Fibroblast of skin of left quadriceps (primary cell): ENCODE data around the gene PSMB2.

Source experiments
- DNase-seq, 2 experiments: peaks; one replicate each; pipeline ENCODE4 v3.0.0-alpha.2; 2013; ENCODE audit warnings: low read depth in 2 of 2

Gene PSMB2

DNA sequence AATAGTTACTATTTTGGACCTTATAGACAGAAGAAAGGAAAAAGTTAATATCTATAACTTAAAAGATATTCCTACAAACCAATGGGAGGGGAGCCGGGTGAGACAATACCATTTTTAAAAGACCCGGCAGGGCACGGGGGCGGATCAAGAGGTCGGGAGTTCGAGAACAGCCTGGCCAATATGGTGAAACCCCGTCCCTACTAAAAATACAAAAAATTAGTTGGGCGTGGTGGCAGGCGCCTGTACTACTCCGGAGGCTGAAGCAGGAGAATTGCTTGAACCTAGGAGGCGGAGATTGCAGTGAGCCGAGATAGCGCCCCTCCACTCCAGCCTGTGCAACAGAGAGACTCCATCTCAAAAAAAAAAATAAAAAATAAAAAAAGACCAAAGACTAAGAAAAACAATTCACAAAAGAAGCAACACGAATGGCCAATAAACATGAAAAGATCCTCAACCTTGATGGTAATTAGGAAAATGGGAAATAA lies 1.2 kb upstream of the PSMB2 start:
- DNase-seq, result no peak

DNA sequence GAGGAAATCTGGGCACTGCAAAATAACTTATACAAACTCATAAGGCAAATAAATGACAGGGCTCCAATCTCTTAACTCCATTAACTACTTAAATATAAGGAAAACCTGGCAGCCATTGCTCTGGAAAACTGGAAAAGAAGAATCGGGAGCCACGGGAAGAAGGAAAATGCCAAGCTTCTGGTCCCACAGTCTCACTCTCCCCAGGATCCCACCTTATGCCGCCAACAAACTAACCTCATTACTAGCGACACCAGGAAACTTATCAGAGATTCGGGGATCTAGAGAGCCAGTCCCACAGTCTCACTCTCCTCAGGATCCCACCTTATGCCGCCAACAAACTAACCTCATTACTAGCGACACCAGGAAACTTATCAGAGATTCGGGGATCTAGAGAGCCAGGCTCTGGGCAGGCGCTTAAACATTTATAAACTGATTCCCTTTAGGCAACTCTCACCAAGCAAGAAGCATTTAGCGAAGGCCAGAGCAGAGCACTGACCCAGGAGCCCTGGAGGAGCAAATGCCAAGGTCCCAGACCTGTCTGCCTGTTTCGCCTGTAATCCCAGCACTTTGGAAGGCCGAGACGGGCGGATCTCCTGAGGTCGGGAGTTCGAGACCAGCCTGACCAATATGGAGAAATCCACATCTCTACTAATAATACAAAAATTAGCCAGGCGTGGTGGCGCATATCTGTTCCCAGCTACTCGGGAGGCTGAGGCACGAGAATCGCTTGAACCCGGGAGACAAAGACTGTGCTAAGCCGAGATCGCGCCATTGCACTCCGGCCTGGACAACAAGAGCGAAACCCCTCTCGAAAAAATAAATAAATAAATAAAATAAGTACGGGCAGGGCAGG lies 720 bp downstream of the PSMB2 start:
- DNase-seq, result no peak

DNA sequence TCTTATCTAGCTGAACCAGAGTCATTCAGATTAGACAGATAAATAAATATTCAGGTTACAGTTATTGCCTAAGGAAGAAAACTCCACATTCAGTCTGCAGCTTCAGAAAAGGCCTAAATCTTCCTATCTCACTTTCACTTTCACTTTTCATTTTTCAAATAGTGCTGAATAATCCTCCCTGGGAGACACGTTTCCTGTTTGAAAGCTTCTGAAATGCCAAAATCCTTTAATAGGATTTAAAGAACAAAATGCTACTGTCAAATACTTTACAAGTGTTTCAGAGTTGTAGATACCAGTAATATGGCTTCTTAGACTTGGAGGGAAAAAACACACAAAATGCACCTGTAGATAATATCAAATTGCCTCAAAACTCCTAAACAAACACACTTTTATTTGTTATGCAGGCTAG lies 3.9 kb downstream of the PSMB2 start:
- no peak for DNase-seq

DNA sequence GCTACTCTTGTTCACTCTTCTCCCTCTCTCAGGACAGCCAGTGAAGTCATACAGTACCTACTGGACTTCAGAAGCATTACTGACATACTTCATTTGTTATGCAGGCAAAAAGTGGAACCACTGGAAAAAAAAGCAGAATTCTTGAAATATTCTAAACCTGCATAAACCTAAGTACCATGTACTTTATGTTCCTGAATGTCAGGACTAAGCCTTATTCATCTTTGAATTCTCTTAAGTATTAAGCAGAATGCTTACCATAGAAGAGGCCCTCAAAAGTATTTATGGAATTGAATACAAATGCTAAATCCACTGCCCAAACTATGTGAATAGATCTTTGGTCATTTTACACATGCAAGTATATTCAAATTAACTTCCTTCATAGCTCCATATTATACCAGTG lies 7.8 kb downstream of the PSMB2 start:
- no peak for DNase-seq

DNA sequence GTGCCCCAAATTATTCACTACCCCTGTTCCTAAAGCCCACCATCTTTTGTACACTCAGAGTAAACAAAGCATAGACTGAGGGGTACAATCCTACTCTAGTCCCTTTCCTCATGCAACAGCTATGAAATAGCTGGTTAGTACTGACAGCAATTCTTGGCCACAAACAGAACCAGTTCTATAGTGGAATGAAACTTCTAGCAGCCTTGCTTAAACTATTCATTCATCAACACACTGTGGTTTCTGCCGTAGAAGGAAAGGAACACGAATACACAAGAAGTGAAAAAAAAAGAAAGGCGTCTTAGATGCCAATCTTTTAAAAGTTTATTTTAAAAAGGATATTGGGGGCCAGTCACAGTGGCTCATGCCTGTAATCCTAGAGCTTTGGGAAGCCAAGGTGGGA lies 9.9 kb downstream of the PSMB2 start:
- DNase-seq, result no peak

DNA sequence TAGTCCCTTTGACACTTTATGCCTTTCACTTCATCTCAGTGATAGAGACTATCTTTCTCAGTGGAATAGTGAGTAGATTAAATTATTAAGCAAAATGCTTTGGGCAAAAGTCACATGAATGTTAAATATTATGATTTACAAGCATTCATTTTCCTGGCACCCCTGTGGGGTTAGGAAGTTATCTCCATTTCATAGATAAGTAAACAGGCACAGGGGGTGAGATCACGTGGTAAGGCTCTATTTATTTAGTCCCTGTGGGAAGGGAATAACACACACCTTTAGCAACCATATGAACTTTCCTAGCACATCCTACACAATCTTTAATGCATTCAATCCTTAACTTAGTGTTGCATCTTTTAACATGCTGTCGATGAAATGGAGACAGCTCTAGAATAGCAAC lies 12.3 kb downstream of the PSMB2 start:
- no peak for DNase-seq

DNA sequence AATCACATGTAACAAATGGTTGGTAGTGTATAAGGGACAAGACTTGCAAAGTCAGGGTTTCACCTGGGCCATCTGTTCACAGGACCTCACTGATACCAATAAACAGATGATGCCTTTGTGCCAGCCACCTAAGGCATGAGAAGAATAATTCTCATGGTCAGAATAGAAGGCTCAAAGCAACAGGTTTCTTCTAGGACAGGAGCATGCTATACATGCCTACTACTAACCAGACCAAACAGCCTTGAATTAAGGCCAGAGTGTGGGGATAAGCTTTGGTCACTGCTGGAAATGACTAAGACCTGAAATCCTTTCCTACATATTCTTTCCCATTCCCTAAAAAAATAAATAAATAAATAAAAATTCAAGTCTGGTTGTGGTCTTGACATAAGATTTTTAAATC lies 17.5 kb downstream of the PSMB2 start:
- no peak for DNase-seq

DNA sequence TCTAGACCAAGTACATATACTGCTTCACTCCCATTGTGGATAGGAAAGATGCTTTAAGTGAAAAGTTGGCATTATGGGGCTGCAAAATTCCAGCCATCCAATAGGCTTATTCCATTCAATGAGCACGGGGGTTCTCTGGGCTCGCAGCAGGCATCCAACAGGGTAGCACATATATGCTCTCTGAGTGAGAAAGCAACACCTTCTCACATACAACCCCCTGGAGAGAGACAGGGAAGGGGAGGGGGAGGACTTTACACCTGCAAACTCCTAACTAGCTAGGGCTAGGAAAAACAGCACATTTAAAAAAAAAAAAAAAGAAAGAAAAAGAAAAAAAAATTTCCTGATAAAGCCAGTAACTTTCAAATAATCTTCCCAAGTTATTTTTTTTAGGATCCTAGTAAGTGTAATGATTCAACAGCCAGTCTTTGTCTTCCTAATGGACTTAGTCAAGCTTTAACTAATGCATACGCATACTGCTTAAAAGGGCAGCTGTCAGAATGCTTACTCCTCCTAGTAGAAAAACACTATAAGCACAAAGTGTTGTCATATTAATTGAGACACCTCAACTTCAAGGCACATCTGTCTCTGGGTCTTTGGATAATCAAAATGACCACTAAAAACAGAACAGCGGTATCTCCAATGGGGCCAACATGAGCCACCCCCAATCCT lies 18.7 kb downstream of the PSMB2 start:
- no peak for DNase-seq

DNA sequence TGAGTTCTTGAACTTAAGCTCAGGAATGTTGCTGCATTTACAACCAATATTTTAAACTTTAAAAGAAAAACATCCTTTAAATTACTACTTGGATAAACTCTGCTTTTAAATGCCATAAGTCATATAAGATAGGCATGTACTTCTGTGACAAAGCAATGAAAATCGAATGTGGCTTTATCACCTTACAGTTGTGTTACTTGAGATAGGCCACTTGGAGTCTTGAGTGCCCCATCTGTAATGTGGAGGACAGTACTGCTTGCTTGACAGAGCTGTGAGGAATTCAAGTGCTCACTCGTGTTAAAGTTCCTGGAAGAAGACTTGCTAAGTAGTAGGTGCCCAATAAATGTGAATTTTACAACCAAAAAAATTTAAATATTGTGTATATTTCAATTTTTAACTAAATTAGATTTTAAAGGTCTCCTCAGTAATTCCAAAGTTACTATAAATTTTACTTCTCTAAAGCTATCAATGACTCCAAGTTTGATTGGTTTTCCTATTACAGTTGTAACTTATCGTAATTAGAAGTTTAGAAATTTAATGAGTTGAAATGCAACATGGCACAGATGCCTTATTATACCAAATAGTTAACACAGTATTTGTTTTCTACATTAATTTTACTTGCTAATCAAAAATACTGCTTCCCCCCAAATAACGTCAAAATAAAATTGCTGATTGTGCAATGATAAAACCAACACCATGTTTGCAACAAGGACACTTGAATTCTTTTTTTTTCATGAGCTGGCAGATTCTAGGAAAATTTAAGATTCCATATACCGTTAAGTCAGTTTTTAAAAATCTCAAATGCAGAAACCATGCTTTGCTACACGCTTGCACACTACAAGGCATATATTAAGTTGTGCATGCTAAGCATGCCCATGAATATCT lies 21.8 kb downstream of the PSMB2 start:
- no peak for DNase-seq

DNA sequence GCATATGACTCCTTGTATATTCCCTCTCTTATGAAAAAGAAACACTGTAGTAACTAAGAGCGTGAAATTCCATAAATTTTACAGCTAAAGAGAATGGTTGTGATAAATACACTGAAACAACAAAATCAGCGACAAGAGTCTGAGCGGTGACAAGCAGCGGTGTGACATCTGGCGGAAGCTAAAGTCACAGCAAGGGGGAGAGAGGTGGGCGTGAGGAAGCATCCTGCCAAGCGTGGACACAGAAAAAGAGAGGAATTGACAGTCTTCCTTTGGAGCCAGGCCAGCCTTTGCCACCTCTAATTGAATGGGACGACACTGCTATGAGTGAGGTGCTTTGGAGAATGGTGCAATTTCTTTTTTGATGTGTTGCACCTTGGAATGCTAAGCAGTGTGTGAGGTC lies 25.9 kb downstream of the PSMB2 start:
- no peak for DNase-seq

DNA sequence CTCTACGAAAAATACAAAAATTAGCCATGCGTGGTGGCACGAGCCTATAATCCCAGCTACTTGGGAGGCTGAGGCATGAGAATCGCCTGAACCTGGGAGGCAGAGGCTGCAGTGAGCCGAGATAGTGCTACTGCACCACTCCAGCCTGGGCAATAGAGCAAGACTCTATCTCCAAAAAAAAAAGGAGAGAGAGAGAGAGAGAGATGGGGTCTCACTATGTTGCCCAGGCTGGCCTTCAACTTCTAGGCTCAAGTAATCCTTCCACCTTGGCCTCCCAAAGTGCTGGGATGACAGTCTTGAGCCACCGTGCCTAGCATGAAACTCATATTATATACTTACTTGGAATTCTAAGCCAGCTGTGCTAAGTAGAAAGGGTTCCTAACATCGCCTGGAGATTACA lies 29.7 kb downstream of the PSMB2 start:
- no peak for DNase-seq

DNA sequence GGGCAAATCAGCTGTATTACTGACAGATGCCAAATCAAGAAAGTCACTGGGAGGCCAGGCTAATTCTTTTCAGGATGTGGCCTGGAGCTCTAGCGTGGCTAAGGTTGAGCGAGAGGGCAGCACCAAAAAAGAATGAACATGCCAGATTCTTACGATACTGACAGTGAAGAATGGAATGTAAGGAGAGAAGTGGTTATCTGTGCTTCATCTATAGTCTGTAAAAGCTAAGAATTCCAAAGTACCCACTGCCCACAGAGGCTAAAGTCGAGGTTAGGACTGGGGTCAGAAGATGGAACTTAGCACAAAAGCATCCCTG lies 35.5 kb downstream of the PSMB2 start:
- peak in 1 of 2 experiments; percentile 21 for DNase-seq

DNA sequence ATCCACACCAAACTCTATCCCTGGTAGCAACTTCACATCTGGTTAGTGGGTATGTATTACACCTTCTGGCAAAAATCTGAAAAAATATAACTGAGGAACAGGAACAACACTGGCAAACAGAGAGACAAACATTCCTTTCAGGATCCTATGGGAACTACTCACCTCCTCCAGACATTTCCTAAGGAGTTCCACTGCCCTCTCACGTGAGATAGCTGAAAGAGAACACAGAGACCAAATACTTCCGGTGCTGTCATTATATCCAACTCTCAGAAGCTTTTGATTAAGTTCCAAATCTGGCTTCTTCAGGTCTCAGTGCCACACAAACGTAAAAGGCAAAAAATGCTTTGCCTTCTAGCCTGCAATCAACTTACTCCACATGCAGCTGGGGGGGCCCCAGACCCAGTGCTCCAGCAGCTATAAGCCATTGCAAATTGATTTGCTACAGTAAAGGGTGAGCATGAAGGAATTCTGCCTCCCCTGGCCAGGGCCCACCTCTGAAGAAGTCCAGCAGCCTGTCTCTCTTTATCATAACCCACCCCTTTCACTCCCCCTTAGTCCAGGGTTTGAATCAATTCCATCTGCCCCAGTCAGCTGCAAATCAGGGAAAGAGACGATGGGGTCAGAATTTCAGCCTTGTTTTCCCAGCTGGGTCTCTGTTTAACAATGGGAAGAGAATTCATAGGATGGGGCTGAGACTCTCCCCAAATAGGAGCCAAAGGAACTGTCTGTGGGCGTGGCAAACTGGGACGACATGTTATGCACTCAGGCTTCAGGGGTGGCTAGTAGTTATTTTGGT lies 36.1 kb downstream of the PSMB2 start:
- DNase-seq, result peak in 1 of 2 experiments; percentile 3

DNA sequence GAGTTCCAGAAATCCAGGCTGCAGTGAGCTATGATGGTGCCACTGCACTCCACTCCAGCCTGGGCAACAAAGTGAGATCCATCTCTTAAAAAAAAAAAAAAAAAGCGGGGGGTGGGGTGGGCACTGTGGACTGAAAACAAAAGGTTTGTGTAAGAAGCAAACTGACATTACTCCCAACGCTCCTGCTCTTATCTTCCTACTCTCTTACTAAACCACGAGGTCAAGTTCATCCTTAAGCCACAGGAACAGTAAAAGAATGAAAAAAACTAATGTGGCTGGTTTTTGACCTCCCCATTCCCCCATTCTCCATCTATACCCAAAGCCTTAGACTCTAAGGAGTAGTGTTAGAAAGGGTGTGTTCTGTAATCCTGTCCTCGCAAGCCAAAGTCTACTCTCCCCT lies 37.4 kb downstream of the PSMB2 start:
- DNase-seq, result no peak

DNA sequence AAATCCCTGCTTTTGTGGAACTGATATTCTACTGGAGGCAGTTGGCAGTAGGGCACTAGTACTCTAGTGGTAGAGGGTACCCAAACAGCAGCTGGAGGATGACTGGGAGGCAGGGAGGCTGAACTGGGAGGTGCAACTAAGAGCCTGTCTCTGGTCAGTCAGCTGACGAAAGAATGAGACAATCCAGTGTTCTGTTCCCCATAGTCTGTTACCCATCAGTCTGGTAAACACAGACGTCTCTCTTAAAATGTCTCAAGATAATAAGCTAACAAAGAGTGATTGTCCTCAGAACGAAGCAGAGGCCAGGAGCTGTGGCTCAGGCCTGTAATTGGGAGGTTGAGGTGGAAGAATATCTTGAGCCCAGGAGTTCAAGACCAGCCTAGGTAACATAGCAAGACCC lies 37.9 kb downstream of the PSMB2 start:
- DNase-seq, result no peak

DNA sequence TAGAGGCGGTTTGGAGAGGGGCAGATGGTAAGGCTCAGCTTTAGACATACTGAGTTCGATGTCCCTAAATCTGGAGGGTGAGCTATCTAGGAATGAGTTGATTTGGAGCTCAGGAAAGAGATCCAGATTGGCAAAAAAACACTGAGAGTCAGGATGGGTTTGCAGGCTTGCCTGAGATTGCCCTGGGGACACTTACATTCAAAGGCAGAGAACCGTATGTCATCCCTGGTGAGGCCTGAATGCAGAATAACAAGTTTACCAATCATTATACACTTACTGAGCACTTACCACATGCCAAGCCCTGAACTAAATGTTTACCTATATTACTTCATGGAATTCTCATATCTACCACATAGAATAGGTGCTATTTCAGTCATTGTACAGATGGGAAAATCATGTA lies 40.7 kb downstream of the PSMB2 start:
- DNase-seq, result no peak

DNA sequence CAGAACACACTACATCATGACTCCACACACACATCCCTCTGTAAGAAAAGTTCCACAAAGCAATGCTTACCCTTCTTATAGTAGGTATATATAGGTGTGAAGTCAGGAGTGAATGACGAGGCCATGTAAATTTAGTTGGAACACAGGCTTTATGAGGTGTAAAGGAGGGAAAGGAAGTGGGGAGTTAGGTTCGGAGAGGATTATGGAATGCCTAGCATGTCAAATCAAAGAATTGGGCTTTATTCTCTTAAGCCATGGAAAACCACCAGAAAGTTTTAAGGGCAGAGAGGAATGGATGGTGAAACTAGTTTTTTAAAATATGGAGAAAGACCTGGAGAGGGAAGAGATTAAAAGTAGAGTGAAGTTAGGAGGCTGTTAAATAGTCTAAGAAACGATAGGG lies 41.9 kb downstream of the PSMB2 start:
- DNase-seq, result no peak

DNA sequence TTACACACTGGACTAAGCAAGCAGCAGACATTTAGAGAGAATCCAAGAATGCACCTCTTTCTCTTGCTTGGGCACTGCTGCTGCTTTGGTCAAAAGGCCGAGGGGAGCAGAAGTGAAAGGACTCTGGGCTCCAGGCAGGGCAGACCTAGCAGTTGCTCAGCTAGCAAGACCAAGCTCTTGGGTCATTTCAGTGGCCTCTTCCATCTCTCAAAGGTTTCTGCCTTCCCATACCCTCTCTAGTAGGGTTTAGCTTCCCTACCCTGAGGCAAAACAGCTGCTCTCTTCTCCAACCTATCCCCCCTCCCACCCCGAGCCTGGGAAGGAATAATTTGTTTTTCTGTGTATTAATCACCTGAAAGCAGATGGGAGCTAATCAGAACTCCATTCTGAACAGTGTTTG lies 42.4 kb downstream of the PSMB2 start:
- no peak for DNase-seq

DNA sequence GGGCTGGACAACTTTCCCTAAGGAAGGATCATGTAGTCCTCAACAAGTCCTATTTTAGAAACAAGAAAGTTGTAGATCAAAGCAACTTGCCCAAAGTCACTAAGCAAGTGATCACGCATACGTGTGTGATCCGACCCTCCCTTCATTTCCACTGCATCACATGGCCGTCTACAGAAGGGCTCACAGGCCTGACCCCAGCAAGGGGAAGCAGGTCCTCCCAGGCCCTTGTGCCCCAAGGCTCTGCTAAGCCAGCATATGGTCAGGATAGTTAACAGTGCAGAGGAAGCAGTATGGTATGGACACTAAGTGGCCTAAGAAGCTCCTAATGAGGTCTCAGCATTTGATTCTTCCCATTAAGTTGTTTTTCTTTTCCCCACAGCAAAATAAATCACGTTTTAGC lies 43.5 kb downstream of the PSMB2 start:
- DNase-seq, result no peak

DNA sequence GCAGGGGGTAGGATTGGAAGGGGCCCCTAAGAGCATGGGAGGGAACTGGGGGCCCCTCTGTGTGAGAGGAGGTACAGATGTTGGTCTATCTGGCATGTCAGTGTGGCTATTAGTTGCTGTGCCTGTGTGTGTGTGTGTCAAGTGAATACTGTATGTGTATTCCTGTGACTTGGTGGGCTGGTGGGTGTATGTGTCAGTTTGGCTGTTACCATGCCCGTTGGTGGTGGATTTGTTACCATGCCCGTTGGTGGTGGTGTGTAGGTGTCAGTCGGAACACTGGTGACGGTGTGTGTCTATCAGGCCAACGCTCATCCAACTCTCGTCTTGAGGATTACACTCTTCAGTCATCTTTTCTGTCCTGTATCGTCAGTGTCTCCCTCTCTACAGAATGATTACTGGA lies 45.6 kb downstream of the PSMB2 start:
- DNase-seq, result no peak

DNA sequence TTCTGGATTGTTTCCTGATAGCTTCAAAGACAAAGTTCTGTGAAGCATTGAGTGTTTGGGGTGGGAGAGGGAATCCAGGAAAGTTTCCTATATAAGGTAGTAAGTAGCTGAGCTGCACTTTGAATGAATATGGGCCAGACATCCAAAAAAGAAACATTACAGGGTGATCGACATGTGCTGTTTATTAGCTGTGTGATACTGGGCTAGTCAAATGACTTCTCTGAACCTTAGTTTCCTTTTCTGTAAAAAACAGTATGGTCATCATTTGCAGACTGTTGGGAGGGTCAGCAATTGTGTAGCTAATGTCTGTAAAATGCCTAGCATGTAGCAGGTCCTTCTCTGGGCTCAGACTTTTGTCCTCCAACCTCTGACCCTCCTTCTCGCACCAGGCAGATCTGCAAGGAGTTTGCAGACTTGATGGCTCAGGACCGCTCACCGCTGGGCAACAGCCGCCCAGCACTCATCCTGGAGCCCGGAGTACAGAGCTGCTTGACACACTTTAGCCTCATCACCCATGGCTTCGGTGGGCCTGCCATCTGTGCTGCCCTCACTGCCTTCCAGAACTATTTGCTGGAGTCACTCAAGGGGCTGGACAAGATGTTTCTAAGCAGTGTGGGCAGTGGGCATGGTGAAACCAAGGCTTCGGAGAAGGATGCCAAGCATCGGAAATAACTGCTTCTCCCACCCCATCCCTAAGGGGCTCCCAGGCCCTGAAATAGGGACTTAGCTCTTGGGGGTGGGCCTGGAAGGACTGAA lies 47.1 kb downstream of the PSMB2 start:
- DNase-seq, result no peak
